Measurements from ENCODE around the gene GDPD5. TPM values are rescaled to one million over a fixed set of nuclear protein-coding genes. Genes with fewer than 3 reads are reported as not detected.

Gene GDPD5
- polyA plus RNA-seq, 1 experiment: 7.7 TPM

DNA sequence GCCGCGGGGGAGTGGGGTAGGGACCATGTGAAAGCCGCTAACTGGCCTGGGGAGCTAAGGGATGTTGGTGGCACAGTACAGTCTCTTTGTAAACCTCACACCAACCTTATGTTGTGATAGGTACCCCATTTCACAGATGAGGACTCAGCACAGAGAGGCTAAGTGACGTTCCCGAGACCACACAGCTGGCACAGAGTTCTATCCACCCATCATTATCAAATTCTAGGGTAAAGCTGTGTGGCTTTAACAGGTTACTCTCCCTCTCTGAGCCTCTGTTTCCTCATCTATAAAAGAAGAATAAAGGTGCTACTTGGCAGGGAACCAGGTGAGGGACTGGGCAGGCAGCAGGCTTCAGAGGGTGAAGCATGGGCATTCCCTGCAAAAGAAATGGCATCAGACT is 1.4 kb upstream of the GDPD5 start:
- ChIA-PET CTCF (interaction anchor here (0.9 to 8.2 kb wide), 6 partner anchors 28 to 140 kb away, joined by 4 to 168 read pairs (median 5); no protein-coding TSS in a partner anchor), POLR2A (no interaction called here)
- Histone ChIP-seq H3K27me3 (ENCODE audit: control insufficient read depth, insufficient read depth, low read length) (peaks cover 15% of the 10 kb centered on the region; the same call in 1 of the 2 replicates), H3K4me3 (ENCODE audit: low read depth, low read length) (no peak overlapping the region), H3K36me3 (ENCODE audit: control insufficient read depth, insufficient read depth, low read length) (no peaks in the 10 kb centered on the region)
- DNase-seq (ENCODE audit: low read depth): no peak
- TF ChIP-seq, protein P1, sequence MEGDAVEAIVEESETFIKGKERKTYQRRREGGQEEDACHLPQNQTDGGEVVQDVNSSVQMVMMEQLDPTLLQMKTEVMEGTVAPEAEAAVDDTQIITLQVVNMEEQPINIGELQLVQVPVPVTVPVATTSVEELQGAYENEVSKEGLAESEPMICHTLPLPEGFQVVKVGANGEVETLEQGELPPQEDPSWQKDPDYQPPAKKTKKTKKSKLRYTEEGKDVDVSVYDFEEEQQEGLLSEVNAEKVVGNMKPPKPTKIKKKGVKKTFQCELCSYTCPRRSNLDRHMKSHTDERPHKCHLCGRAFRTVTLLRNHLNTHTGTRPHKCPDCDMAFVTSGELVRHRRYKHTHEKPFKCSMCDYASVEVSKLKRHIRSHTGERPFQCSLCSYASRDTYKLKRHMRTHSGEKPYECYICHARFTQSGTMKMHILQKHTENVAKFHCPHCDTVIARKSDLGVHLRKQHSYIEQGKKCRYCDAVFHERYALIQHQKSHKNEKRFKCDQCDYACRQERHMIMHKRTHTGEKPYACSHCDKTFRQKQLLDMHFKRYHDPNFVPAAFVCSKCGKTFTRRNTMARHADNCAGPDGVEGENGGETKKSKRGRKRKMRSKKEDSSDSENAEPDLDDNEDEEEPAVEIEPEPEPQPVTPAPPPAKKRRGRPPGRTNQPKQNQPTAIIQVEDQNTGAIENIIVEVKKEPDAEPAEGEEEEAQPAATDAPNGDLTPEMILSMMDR (IDR thresholded peaks at IDR 0.05; ENCODE audit: insufficient read depth, low read depth, low read length): no peak

DNA sequence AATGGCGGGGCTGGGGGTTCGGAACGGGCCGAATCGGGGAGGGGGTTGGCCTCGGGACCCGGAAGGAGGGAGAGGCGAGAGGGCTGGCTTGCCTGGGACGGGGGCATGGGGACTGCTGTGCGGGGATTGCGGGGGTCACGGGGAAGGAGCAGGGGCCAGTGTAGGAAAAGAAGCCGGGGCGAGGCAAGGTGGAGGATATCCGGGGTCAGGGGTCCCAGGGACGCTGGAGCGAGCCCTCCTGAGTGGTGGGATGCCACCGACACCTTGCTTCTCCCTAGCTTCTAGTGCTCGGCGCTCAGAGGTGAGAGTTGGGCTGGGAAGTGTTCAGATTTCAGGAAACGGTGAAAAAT is 426 bp upstream of the GDPD5 start:
- ChIA-PET POLR2A (interaction anchor here (0.6 kb wide), 2 partner anchors 27 to 52 kb away, joined by 6 to 12 read pairs; no protein-coding TSS in a partner anchor), CTCF (interaction anchor here (1.0 to 2.7 kb wide), 6 partner anchors 23 to 137 kb away, joined by 3 to 25 read pairs (median 4); no protein-coding TSS in a partner anchor)
- H3K4me3 ChIP-seq (ENCODE audit: low read depth, low read length): peak overlapping the region; percentile 89
- peaks cover 15% of the 10 kb centered on the region; the same call in 1 of the 2 replicates for H3K27me3 ChIP-seq (ENCODE audit: control insufficient read depth, insufficient read depth, low read length)
- TF ChIP-seq, protein P1 (IDR thresholded peaks at IDR 0.05; ENCODE audit: insufficient read depth, low read depth, low read length): no peak
- H3K36me3 ChIP-seq (ENCODE audit: control insufficient read depth, insufficient read depth, low read length): no peaks in the 10 kb centered on the region; the same call in 1 of the 2 replicates
- no peak for DNase-seq (ENCODE audit: low read depth)

DNA sequence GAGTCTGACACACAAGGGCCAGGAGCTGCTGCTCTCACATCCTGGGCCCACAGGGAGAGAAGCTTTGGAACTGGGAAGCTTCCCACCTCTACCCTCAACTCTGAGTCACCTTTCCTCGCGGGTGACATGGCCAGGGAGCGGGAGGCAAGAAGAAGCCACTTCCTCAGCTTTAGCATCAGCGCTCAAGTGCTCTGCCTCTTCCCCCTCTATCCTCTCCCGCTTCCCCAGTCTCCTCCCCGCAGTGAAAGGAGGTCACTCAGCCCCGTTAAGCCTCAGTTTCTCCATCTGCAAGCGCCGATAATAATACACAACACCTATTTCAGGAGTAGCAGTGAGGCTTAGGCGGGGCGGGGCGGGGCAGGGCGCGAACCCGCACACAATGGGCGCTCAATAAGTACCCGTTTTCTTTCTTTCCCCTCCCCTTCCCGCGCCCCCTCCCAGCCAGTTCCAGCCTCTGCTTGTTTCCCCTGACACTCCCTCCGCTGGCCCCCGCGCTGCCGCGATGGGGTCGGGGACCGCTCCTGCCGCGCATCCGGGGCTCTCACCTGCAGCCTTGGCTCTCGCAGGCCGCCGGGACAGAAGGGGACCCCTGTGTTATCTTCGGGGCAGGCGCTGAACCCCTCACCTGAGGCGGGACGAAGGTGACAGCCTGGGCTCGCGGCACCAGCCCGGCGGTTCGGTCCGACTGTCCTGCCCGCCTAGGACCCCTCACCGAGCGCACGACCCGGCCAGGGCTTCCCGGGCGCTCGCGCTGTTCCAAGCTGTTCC is 892 bp downstream of the GDPD5 start:
- TF ChIP-seq, protein P1 (IDR thresholded peaks at IDR 0.05; ENCODE audit: insufficient read depth, low read depth, low read length): no peak
- CTCF ChIA-PET: interaction anchor here (0.6 to 2.7 kb wide), 10 partner anchors 25 to 136 kb away, joined by 3 to 25 read pairs (median 4); no protein-coding TSS in a partner anchor
- POLR2A ChIA-PET: no interaction called here
- no peak for DNase-seq (ENCODE audit: low read depth)
- H3K4me3 ChIP-seq (ENCODE audit: low read depth, low read length): peak overlapping the region; percentile 89
- H3K36me3 ChIP-seq (ENCODE audit: control insufficient read depth, insufficient read depth, low read length): no peaks in the 10 kb centered on the region; the same call in 1 of the 2 replicates
- H3K27me3 ChIP-seq (ENCODE audit: control insufficient read depth, insufficient read depth, low read length): peaks cover 15% of the 10 kb centered on the region; the same call in 1 of the 2 replicates

DNA sequence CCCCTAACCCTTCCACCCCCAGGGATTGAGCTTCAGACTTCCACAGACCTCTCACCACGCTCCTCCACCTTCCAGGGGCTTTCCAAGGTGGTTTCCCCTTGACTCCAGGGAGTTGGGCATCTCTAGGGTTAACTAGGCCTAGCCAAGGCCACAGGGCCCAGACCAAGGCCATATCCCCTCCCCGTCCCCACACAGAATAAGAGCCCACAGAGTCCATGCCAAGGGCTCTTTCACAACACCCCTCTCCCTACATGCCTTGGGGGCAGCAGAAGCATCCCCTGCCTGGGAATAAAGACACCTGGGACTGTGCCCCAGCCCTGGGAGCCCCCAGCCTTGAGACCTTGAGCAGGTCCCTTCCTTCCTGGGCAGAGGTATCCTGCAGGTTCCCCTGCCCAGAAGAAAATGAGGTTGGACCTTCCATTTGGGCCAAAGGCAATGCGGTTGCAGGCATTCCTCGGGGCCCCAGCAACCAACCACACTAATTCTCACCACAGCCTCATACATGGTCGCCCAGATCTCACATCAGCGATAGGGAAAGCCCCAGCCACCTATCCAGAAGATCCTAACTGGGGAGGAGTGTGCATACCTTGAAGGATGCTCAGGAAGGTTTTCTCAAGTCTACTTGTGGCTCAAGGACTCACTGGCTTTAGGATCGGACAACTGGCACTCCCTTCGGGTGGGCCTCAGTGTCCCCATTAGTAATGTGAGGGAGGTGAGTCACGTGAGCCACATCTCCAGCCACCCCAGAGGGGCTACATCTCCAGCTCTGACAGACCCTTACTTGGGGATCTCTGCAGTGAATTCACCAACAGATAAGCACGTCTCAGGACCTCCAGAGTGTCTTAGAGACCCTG is 1.7 kb downstream of the GDPD5 start:
- peak overlapping the region; percentile 89 for H3K4me3 ChIP-seq (ENCODE audit: low read depth, low read length)
- CTCF ChIA-PET: interaction anchor here (0.6 to 2.7 kb wide), 5 partner anchors 74 to 116 kb away, joined by 3 to 25 read pairs (median 9); no protein-coding TSS in a partner anchor

More for the DNA sequence above, 1.7 kb downstream of the GDPD5 start:
- Histone ChIP-seq H3K27me3 (ENCODE audit: control insufficient read depth, insufficient read depth, low read length) (peaks cover 11% of the 10 kb centered on the region; the same call in 1 of the 2 replicates), H3K36me3 (ENCODE audit: control insufficient read depth, insufficient read depth, low read length) (no peaks in the 10 kb centered on the region; the same call in 1 of the 2 replicates)
- no peak for DNase-seq (ENCODE audit: low read depth)
- TF ChIP-seq, protein P1 (IDR thresholded peaks at IDR 0.05; ENCODE audit: insufficient read depth, low read depth, low read length): no peak
- POLR2A ChIA-PET: no interaction called here

Data from BJ (cell line).